Right forelimb (tissue), 1 donor: Measurements from ENCODE around the gene TMEM131.

Experiments
- DNase-seq: peaks from one replicate; pipeline ENCODE4 v3.0.0-alpha.2; 2018

Gene TMEM131

DNA sequence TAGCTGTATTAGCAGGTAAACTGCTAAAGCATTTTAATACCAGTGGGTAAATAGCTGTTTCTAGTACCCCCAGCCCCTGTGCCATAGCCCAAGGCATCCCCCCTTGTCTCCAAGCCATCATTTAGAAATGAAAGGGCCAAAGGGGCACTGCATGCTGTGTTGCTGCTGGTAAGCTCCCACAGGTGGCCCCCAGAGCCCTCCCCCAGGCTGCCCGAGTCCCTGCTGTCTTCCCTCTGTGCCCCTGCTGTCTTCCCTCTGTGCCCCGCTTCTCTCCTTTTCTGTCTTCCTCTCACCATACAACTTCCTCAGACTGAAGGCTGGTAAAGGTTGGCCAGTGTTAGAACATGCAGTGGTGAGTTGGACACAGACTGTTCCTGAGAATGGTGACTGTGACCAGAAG lies 240.3 kb downstream of the TMEM131 start:
- no peak for DNase-seq

DNA sequence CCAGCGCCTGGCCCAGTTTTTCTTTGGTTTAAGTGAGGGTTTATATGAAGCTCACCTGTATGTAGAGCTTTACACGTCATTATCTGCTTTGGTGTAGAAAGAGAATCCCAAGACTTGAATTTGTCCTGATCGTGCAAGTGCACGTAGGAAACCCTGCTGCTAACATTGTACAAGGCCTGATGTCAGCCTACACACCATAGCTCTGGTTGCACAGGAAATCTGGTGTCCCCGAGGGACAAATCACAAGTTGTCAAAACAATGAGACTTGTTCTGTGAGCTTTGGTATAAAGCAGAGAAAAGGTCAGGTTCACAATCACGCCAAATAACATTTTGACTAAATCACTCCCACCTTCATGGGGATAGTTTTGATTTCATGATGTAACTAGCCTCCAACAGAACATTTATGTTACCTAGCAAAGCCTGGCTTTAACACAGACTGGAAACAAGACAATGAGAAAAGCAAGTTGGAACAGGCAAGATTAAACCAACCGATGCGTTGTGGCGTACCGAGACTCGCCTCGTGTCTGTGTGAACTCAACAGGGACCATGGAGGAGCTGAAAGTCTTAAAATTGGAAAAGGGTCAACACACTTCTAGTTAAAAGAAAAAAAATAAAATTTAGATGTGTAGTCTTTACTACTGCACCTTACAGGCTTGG lies 240.9 kb downstream of the TMEM131 start:
- DNase-seq = no peak

DNA sequence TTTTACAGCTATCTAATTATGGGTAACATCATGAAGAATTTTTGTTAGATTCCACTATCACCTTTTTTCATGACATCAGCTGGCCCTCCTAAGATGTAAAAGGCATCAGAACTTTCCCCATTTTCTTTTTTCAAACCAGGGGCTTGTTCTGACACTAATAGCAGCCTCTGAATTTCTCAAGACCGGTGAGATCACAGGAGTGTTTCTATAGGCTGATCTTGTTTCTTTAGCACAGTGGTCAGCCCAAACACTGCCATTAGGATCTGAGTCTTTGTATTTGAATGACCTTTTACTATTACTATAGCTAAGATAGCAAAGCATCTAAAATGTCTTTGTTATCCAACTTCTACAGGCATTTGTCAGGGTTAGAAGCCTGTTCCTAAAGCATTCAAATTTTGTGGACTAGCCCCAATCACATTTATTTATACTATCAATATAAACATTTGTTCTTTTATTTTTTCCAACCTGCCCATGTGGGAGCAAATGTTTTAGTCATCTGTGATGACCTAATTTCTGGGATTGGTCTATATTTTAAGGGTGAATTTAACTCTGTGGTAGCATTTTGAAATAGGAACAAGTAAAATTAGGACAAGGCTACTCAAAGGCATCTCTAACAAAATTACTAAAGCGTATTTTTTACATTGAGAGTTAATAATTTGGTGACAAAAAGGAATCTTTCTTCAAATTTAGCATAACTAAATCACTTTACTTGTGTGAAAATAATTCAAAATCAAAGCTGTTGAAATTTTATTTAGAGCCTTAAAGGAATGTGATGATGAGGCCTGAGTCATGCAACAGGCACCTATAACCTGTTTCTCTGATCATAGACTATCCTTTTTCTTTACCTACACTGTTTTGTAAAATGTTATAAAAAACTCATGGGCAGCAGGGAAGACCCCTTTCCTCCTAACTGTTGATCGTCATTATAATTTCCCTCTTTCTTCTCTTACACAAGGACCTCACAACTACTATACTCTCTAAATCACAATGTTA lies 243.1 kb downstream of the TMEM131 start:
- DNase-seq = no peak

DNA sequence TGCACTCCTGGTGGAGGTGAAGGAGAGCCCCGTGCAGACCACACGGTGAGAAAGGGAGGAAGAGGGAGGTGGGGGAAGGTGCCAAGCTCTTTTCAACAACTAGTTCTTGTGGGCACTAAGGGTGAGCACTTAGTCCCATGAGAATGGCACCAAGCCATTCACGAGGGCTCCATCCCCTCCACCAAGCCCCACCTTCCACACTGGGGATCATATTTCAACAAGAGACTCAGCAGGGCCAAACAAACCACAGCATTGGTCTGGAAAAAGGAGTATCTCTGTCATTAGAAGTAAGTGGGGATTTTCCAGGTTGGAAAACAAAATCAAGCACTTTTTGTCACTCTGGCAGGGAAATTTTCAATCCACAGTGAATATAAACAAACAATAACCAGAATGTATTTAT lies 244.0 kb downstream of the TMEM131 start:
- DNase-seq = no peak

DNA sequence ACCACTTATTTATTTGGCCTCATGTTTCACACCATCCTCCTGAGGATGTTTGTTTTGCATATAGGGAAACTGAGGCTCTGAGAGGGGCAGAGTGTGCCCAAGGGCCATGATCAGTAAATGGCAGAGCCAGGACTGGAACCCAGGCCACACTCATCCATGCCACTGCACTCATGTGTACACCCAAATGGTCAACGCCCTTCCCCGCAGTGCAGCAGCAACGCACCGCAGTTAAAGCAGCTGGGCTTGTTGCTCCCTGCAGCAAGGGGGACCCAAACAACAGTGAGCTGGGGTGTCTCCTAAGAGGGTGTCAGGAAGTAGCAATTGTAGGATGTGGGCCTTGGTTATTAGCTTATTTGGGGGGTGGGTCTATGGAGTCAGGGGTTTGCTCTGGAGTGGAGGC lies 245.7 kb downstream of the TMEM131 start:
- no peak for DNase-seq

DNA sequence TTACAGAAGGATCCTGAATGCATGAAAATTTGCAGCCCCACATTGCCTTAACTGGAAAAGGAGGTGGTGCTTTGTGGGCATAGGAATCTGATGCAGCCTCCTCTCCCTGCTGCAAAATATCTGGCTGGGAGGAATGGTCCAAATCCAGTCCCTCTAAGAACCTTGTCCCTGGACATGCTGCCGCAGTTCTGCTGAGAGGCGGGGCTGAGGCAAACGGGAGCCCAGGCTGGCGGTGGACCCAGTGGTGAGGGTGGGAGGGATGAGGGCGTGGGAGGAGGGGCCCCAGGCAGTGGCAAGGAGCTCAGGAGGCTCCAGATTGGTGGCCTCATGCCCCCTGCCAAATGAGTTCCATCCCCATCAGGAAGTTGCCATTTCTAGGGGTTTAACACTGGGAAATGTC lies 246.2 kb downstream of the TMEM131 start:
- DNase-seq = no peak

DNA sequence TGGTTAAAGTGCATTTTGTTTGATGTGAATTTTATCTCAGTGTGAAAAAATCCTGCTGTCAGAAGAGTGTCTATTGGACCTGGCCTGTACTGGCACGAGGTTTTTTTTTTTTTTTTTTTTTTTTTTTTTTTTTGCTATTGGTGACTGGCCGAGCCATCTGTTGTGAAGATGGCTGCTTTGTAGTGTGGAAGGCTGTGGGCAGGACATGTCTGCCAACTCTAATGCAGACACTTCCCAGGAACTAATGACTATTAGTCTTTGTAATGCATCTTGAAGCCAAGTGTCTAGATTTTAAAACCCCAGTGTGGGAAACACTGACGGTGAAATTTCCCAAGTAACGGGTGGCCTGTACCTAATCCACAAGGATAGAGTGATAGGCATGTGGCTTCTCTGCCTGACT lies 248.0 kb downstream of the TMEM131 start:
- DNase-seq = no peak

DNA sequence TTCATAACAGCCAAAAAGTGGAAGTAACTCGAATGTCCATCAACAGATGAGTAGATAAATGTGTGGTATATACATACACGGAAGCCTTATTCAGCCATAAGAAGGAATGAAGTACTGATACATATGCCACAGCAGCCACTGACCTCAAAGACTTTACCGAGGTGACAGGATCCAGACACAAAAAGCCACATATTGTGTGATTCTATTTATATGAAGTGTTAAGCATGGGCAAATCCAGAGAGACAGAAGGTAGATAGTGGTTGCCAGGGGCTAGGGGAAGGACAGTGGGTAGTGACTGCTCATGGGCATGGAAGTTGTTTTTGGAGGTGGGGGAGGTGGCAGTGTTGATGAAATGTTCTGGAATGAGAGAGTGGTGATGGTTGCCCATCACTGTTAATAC lies 248.5 kb downstream of the TMEM131 start:
- DNase-seq = no peak

DNA sequence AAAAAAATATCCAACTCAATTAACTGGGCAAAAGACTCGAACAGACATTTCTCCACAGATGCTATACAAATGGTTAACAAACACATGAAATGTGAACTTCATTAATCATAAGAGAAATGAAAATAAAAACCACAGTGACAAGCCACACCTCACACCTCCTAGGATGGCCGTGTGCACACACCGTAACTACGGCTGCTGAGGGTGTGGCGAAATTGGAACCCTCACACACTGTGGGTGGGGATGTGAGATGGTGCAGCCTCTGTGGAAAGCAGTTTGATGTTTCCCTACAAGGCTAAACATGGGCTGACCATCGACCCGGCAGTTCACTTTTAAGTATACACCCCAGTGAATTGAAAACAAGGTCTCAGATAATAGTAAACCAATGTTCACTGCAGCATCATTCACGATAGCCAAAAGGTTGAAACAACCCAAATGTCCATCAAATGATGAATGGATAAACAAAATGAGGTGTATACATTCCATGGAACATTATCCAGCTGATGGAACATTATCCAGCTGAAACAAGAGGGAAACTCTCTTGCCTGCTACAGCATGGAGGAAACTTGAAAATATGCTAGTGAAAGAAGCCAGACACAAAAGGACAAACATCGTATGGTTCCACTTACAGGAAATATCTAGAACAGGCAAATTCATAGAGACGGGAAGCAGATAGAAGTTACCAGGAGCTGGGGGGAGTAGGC lies 250.1 kb downstream of the TMEM131 start:
- no peak for DNase-seq

DNA sequence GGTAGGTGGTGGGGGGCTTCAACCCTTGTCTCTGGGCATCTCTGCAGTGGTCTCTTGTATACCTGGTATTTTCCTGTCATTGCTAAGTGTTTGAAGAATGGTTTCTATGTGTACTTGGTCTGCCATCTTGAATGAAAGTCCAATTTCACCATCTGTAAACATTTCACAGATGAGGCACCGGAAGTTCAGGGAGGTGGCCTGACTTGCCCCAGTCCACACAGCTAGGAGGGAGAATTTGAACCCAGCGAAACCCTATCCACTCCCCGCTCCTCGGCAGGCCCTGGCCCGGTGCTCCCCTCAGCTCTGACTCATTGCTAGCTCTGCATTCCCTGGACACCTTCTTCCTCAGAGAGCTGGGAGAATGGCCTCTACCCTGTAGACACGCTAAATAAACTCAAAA lies 251.8 kb downstream of the TMEM131 start:
- no peak for DNase-seq

DNA sequence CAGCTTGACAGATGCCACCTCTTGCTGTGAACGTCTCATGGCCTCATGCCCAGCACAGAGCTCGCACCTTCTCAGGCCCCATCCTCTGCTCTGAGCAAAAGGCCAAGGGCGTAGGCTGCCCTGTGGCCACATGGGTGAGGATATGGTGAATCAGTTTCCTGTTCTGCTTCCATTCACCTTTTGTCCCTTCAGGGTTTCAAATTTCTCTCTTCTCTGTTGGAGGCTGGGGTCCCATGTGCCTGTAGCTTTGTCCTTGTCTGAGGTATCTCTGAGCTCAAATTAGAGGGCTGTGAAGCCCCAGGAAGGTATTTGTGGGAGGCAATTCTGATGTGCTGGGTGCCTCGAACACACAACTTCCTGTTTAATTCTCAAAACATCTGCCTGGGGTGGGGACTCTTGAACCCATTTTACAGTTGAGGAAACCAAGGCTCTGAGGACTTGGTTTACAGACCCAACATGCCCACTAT lies 253.3 kb downstream of the TMEM131 start:
- no peak for DNase-seq

DNA sequence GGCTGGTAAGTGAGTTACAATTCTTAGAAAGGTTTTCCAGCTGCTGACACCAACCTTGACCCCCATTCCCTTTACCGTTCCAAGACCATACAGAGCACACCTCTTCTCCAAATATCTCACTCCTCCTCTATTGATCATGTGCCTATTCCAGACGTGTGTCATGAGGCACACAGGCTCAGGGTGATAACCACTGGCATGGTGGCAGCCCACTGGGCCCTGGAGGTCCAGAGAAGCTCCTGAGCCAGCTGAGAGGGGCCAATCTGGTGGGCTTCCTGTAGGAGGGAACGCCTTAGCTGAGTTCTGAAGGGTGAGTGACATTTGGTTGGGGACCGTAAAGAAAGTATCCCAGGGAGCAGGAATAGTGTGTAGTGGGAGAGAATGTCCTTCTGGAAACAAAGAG lies 254.1 kb downstream of the TMEM131 start:
- DNase-seq = no peak

DNA sequence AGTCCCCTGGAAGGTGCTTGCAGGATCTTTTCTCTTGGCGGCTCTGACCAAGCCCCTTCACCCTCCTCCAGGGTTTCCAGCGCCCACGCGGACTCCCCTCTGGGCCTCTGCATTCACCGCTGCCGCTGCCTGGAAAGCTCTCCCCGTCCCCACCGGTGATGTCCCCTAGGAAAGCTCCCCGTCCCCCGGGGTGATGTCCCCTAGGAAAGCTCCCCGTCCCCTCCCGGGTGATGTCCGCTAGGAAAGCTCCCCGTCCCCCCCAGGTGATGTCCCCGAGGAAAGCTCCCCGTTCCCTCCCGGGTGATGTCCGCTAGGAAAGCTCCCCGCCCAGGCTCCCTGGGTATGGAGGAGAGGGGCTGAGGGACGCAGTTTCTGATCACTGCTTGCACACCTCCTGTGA lies 254.5 kb downstream of the TMEM131 start:
- no peak for DNase-seq

DNA sequence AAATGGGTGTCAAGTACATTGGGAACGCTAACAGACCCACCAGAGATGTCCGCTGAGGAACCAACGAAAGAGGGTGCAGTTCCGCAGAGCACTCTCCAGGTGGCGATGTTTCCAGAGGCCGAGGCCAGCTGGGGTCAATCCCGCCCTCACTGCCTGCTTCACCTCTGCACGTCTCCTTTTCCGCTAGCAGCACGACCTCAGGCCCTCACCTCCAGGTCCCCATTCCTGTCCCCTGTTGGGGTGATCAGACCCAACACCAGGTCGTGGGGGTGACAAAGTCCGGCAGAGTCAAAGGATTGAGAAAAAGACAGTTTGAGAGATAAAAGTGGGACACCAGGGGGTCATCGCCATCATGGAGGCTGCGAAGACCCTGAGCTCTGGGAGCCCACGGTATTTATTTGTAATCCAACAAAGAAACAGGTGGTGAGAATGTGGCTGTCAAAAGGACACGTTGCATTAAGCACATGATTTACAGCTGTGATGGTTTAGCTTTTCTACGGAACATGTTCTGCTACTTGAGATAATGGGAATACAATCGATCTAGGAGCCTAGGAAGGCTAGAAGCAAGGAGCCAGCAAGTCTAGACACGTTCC lies 255.1 kb downstream of the TMEM131 start:
- no peak for DNase-seq

DNA sequence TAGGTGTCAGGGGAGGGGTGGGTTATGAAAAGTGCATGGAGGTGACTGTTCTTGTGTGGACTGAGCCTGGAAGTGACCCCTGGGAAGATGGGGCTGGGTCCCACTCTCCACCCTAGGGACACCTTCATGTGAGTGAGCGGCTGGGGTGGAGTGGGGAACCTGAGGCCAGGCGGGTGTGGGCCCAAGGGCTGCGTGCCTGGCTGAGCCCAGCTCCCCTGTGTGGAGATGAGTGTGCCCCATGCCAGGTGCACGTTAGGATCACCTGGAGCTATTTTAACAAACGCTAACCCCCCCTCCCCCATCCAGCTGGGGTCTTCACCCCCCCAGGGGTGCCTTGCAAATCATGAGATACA lies 255.9 kb downstream of the TMEM131 start:
- DNase-seq = no peak

DNA sequence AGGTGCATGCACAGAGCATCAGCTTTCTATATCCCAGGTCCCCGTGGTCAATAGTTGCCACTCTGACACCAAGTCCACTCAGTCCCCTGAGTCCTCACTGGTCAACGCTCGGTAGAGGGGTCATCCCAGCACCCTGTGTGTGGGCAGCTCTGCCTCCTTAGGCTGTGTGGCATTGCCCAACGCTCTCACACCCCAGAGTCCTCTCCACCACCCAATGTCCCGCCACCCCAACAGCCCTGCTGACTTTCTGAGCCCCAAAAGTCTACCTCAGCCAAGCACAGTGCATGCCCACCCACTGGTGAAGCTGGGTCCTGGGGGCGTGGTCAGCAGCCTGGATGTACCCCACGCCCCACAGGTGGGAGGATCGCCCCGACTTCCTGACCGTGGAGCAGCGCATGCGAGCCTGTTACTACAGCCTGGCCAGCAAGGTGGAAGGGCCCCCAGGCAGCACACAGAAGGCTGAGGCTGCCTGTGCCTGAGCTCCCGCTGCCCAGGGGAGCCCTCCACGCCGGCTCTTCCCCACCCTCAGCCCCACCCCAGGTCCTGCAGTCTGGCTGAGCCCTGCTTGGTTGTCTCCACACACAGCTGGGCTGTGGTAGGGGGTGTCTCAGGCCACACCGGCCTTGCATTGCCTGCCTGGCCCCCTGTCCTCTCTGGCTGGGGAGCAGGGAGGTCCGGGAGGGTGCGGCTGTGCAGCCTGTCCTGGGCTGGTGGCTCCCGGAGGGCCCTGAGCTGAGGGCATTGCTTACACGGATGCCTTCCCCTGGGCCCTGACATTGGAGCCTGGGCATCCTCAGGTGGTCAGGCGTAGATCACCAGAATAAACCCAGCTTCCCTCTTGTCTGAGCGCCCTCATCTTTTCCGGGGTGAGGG lies 256.5 kb downstream of the TMEM131 start:
- DNase-seq = no peak

DNA sequence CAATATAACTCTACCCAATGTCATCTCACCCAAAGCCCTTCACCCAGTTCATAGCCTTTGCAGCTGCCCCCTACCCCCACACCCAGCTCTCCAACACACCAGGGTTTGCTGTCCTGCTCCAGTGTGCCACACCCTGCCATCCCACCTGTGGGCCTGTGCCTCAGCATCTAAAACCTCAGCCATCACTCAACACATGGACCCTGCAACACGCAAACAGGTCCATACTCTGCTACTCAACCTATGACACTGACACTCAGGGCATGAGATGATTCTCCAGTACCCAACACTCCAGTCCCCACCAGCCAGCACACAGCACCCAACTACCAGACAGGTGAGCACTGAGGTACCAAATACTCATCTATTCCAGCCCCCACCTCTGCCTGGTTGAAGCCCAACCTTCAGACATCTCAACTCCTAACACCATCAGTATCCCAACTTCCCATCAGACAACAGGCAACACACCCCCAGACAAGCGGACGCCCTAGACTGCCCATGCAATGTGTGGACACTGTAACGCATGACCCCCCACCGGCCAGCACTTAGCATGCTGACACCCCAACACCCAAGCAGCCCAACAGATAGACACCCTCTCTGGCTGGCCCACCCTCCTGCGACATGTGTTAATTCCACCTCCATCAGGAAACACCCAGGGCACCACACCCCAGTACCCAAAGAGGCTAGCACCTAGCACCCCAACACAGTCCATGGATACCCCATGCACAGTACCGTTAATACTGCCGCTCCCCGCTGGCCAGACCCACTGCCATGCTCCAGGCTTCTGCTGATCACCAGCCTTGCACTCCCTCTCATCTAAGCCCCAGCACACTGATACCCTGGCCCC lies 257.3 kb downstream of the TMEM131 start:
- no peak for DNase-seq

DNA sequence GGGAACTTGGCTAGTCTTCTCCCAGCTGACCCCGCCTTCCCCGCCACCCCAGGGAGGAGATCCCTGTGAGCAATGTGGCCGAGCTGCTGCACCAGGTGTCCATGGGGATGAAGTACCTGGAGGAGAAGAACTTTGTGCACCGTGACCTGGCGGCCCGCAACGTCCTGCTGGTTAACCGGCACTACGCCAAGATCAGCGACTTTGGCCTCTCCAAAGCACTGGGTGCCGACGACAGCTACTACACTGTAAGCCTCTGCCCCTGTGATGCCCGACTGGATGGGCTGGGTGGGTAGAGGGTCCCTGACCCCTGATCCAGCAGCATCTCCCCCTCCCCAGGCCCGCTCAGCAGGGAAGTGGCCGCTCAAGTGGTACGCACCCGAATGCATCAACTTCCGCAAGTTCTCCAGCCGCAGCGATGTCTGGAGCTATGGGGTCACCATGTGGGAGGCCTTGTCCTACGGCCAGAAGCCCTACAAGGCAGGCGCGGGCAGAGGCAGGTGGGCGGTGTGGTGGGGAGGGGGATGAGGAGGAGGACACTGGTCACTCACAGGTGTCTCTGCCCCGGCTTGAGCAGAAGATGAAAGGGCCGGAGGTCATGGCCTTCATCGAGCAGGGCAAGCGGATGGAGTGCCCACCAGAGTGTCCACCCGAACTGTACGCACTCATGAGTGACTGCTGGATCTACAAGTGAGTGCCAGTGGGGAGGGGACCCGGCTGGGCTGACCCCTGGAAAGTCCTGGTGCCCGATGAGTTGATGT lies 258.1 kb downstream of the TMEM131 start:
- no peak for DNase-seq

DNA sequence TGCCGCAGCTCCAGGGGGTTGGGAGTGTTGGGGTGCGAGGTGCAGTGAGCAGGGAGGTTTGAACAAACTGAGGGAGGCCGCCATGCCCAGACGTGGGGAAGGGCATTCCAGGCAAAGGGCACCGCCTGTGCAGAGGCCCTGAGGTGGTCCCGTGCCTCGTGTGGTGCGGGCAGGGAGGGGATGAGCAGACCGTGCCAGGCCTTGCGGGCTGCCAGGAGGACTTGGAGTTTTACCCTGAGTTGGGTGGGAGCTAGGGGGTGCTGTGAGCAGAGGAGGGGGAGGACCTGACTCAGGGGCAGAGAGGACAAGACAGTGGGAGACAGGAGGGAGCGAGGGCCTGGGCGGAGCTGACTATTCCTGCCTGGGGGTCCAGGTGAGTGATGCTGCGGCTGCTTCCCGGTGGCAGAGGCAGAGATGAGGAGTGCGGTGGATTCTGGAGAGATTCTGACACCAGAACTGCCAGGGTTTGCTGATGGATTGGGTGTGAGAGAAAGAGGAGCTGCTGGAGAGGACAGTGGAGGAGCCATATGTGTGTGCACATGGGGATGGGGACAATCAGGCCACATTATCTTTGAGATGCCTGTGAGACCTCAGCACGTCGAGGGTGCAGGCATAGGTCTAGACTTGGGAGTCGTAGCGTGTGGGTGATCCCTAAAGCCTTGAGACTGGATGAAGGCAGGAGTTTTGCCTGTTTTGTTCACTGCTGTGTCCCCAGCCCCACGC lies 259.0 kb downstream of the TMEM131 start:
- no peak for DNase-seq

DNA sequence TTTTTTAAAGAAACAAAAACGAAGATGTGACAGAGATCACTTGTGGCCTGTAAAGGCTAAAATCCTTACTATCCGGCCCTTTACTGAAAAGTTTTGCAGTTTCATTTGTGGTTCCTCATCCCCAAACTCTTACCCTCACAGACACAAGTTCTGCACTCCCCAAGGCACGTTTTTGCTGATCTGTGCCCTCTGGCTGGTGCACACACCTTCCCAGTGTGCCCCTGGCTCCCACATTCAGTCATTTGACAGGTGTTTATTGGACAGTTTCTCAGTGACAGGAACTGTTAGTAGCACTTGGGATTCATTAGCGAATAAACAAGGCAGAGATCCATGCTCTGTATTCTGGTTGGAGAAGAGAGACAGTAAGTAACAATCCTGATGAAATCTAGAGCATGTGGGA lies 259.6 kb downstream of the TMEM131 start:
- no peak for DNase-seq
